Stimulated activated CD8-positive, alpha-beta memory T cell treated with anti-CD3 and anti-CD28 coated beads, Interleukin-7, amount 100 ng/mL, for 1 hour (primary cell): ENCODE measurements around the gene PSMA7.
"Not testable (repeated sequence)": the region's sequence is repeated elsewhere in the genome, so short reads cannot be mapped to it uniquely, and the experiment has no call there.

ENCODE experiments used
- DNase-seq, 2 donors: peaks; one replicate each; pipeline ENCODE4 v3.0.0-alpha.2; 2020; ENCODE audit warnings: low read depth in 2 of 2

The PSMA7 gene

DNA sequence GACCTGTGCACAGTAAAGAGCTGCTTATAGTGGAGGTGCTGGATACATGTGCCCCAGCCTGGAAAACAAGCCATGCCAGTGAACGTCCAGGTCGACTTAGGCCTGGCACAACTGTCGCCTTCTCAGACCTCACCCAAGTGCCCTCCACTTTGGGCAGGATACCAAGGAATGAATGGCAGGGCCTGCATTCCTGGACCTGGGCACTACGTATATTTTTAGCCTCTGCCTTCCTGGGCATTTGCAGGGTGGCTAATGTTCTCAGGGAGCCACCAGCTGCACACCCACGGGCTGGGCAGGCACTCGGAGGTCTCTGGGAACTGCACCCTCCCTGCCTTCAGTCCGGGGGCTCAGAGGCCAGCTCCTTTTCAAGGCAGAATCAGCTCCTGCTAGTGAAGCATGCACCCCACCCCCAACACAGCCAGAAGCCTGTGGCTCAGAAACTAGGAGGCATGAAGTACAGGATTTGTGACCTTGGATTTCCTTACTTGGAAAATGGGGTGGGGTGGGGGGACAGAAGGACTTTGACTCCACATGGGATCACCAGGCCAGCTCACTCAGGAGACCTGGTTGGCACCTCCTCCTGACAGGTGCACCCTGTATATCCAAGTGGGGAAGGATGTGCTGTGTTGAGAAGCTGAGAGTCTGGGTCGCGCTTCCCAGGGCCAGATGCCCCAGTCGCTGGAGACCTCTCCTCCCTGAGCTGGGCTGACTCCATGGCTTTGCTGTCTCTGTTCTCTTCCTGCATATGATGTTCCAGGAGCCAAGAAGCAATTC, 23.4 kb downstream of the PSMA7 start:
- DNase-seq, result no peak

GRCh38 chr20:62119115-62119514, 24.1 kb downstream of the PSMA7 start:
- no peak for DNase-seq

- DNase-seq, result no peak
Observed at GRCh38 chr20:62118113-62119043, 24.8 kb downstream of the PSMA7 start.

- DNase-seq, result peak; percentile 49 to 56
Observed at GRCh38 chr20:62117658-62118057, 25.5 kb downstream of the PSMA7 start.

DNA sequence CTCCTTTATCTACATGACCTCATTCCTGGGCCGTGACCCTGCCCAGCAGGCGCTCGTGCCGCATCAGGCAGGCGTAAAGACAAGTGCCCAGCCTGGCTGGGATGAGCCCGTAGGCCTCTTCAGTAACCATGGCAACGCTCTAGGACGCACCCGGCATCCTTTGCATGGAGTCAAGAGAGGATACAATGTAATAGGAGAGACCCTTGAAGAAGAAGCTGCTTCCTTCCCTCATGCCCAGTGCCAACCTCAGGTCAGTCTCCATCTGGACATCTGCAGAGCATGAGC, 25.9 kb downstream of the PSMA7 start:
- DNase-seq, result no peak

- DNase-seq, result no peak
Observed at GRCh38 chr20:62116558-62117361, 26.4 kb downstream of the PSMA7 start.

DNA sequence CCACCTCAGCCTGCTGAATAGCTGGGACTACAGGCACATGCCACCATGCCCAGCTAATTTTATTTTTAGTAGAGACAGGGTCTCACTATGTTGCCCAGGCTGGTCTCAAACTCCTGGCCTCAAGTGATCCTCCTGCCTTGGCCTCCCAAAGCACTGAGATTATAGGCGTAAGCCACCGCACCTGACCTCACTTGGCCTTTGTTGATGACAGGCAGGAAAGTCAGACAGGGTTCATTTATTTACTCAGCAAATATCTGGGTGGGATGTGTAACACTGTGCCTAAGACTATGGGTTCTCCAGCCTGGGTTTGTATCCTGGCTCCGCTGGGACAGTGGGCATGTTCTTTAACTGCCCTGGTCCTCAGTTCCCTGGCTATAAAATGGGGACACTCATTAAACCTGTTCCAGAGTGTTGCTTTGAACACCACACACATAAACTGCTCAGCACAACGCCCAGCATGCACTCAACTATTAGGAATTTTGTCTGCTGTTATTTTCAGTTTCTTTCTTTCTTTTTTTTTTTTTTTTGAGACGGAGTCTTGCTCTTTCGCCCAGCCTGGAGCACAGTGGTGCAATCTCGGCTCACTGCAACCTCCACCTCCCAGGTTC, 27.3 kb downstream of the PSMA7 start:
- DNase-seq, result not testable (repeated sequence)

DNA sequence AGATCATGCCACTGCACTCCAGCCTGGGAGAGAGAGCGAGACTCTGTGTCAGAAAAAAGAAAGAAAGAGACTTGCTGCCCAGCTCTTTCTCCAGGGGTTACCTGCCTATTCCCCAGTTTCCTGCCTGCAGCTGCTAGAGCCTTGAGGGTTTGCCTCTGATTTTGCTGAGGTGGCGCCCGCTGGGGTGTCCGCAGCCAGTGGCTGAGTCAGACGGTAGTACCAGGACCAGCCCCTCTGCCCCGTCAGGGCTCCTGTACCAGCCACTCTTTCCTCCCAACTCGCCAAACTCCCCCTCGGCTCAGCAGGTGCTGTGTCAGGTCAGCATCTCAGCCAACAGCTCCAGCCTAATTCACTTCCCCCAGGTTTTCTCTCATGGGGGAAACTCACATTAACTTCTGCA, 28.3 kb downstream of the PSMA7 start:
- no peak for DNase-seq

DNA sequence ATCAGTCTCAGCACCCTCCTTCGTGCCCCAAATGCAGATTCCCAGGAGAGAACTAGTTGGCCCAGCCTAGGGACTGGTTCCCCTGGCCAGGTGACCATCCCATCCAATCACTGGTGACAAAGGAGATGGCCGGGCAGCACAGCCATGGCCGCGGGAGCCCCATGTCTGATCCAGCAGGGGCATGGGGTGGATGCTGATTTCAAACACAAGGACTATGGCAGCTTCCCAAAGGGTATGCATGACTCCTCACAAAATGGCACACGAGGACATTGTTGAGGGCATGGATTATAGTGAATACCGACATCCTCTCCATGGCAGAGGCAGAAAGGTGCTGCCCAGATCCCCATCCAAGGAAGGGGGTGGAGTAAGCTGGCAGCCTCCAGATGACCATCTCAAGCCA, 30.8 kb downstream of the PSMA7 start:
- DNase-seq, result no peak

DNA sequence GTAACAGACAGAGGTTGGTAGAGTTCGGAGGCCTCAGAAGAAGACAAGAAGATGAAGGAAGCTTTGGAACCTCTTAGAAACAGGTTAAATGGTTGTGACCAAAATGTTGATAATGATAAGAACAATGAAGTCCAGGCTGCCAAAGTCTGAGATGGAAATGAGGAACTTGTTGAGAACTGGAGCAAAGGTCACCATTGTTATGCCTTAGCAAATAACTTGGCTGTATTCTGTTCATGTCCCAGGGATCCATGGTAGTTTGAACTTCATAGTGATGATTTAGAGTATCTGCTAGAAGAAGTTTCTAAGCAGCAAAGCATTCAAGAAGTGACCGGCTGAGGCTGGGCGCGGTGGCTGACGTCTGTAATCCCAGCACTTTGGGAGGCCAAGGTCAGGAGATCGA, 32.0 kb downstream of the PSMA7 start:
- no peak for DNase-seq

DNA sequence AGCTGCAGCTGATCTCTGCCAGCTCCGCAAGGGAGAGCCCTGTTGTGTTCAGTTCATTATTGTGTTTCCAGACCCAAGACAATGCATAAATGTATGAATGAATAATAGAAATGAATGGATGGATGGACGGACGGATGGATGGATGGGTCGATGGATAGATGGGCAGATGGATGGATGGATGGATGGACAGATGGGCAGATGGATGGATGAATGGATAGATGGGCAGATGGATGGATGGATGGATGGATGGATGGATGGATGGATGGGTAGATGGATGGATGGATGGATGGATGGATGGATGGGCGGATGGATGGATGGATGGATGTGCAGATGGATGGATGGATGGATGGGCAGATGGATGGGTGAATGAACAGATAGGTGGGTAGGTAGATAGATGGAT, 37.6 kb downstream of the PSMA7 start:
- no peak for DNase-seq

- no peak for DNase-seq
Observed at GRCh38 chr20:62104791-62105345, 38.3 kb downstream of the PSMA7 start.

GRCh38 chr20:62104234-62104789, 38.9 kb downstream of the PSMA7 start:
- no peak for DNase-seq

DNA sequence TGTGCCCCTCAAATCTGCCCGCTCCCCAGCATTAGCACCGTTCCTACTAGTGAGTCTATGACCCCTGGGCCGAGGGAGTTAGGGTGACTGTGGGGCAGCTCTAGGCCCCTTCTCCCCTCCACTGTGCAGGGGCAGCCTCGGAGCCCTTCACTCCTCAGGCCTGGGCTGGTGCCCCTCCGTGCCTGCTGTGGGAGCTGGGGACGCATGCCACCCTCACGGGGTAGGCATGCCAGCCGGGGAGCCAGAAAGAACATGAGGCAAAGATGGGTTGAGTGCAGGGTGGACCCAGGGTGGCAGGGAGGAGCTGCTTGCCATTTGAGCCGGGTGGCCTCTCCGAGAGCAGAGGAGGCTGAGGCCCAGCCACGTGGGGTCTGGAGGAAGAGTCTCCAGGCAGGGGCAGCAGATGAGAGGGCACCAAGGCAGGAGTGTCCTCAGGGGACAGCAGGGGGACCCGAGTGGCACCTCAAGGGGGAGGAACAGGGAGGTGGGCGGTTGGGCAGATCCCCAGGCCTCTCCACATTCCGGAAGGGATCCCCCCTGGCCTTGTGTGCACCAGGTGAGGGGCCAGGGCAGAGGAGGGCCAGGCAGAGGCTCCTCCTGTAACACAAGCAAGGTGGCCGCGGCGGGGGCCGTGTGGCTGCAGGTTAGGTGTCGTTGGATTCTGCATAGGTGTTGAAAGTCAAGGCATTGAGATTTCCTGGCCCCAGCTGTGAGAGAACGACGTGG, 39.5 kb downstream of the PSMA7 start:
- DNase-seq, result no peak

DNA sequence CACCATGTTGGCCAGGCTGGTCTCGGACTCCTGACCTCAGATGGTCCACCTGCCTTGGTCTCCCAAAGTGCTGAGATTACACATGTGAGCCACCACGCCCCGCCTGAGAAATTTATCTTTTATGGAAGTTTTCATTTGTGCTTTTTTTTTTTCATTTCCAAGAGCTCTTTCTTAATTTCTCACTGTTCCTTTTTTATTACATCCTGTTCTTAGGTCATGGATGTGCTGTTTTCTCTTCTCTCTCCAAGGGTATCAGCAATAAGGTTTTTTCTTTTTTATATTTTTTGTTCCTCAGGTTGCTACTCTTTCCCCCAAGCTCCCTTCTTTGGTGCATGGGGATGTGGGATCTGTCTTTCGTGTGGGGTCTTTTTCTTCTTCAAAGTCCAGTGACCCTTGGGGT, 42.1 kb downstream of the PSMA7 start:
- no peak for DNase-seq

DNA sequence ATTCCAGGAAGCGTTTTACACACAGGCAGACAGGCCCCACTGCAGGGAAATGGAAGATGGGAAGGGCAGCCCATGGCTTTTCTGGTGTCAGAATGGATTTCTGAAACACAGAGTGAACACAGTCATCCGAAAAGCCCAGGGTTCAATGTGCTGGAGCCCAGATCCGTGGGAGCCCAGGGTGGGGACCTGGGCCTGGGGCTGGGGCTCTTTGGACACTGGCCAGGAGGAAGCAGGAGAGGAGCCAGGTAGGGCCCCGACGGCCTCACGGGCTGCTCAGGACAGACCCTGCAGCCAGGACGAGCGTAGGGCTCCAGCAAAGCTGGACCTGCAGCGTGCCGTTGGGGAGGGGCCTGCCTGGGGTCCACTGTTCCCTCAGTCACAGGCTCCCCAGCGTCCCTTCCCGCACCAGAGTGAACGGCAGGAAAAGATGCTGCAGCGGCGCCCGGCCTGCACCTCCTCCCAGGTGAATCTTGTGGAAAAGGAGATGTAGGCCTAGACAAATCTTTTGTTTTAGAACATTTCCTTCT, 45.2 kb downstream of the PSMA7 start:
- DNase-seq, result no peak

DNA sequence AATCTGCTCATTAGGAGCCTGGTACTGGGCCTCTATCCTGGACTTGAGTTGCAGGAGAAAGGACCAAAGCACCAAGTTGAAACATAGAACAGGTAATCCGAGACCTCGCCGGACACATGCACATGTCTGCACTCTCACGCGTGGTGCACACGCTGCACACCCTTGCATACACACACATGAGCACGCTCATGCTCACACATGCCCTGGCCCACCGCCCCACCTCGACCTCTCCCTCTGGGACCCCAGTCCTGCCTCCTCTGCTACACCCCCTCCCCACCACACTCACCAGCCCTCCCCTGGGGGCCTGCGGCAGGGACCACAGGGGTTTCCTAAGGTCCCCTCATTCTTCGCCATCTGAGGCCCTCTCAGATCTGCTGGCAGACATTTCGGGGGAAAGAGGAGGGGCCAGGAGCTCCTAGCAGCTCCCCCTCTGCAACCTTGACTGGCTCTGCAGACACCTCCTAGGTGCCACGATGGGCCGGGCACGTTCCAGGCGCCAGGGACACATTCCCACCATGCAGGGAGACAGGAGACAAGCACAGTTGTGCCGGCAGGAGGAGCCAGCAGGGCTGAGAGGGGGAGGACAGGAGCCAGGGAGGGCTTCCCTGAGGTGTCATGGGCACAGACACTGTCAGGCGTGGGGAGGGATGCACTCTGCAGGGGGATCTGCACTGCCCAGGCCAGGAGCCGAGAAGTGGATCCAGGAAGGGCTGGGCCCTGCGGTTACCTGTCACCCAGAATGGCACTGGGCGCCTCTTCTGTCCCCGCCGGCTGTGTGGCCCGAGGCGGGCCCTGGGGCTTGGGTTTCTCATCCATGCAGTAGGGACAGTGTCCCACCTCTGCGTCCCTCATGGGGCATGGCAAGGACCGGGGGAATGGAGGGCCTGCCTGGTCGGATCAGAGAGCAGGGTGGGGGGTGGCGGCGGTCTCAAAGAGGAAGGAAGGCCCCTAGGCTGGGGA, 46.5 kb downstream of the PSMA7 start:
- no peak for DNase-seq

DNA sequence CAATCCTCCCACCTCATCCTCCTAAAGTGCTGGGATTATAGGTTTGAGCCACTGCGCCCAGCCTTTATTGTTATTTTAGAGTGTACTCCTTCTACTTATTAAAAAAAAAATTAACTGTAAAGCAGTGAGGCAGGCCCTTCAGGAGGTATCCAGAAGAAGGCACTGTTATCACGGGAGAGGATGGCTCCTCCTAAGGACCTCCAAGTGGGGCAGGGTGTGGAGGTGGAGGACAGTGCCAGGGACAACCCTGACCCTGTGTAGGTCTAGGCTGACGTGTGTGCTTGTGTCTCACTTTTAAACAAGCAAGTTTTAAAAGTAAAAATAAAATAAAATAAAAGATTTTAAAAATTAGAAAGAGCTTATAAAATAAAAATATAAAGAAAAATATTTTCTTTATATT, 53.8 kb downstream of the PSMA7 start:
- DNase-seq, result no peak
